HepG2 (cell line): ENCODE results near the gene MADD. TPM values are rescaled to one million over a fixed set of nuclear protein-coding genes. Genes with fewer than 3 reads are reported as not detected.

Experiments used
- ATAC-seq: fragments of 200-7000 bp; cut with Tn5 transposase; 3 replicates; pipeline ENCODE4 v1.9.1; 2020; ENCODE audit warnings: mild to moderate bottlenecking, moderate library complexity
- BruUV-seq: library from RNA; stranded (reverse); fragments of 400-500 nt; replicated peaks from 2 replicates; lab custom pipeline; 2021; lab: Mats Ljungman, UMichigan
- CTCF ChIA-PET: fragments of 300-600 bp; formaldehyde crosslinking; extraction: SDS; loops from one replicate; lab custom pipeline; 2021; ENCODE audit warnings: low total read pairs, inconsistent platforms, low intra/inter-chr PET ratio; lab: Yijun Ruan, JAX
- POLR2A ChIA-PET: fragments of 350-600 bp; sonication (Branson Sonifier 250); formaldehyde crosslinking; loops from one replicate; lab custom pipeline; 2020; ENCODE audit warnings: antibody characterized with exemption, inconsistent platforms; lab: Yijun Ruan, JAX
- DNase-seq: peaks from one replicate; pipeline ENCODE4 v3.0.0-alpha.2; 2015; ENCODE audit warnings: low spot score
- FAIRE-seq: peaks from 3 replicates; lab custom pipeline; 2011; peaks lifted over from hg19 to GRCh38; lab: Jason Lieb, UNC
- H2AFZ ChIP-seq: one replicate; pipeline ENCODE4 v1.6.1; 2011; ENCODE audit warnings: low read length, inconsistent platforms
- H3K27ac ChIP-seq: fragments of 300-600 bp; 3 replicates; pipeline ENCODE4 v1.8.0; 2011; ENCODE audit warnings: mixed run types, mild to moderate bottlenecking, mixed read lengths, low read length, inconsistent platforms; ENCODE audit not compliant: insufficient read depth; ENCODE audit errors: extremely low read length
- H3K27me3 ChIP-seq, 2 experiments: fragments of 200-600 bp in 1 of 2; 2 replicates in 1 of 2; 3 replicates in 1 of 2; pipeline versions ENCODE4 v1.6.0 to v1.8.0; 2011; ENCODE audit warnings: low read length in 2 of 2, mild to moderate bottlenecking in 2 of 2, moderate library complexity in 2 of 2, inconsistent platforms in 1 of 2; ENCODE audit not compliant: insufficient read depth in 2 of 2, control insufficient read depth in 1 of 2
- H3K36me3 ChIP-seq, 2 experiments: fragments of 200-600 bp in 1 of 2; replicated peaks in 1 of 2; 2 replicates in 1 of 2; 3 replicates in 1 of 2; pipeline versions ENCODE4 v1.5.1 to v1.8.0; 2011; ENCODE audit warnings: low read length in 2 of 2, inconsistent platforms in 1 of 2; ENCODE audit not compliant: insufficient read depth in 2 of 2, control insufficient read depth in 1 of 2
- H3K4me1 ChIP-seq: 2 replicates; pipeline ENCODE4 v1.5.1; 2012; ENCODE audit warnings: low read length, inconsistent platforms; ENCODE audit not compliant: insufficient read depth
- H3K4me2 ChIP-seq: 2 replicates; pipeline ENCODE4 v1.6.0; 2011; ENCODE audit warnings: low read depth, low read length, inconsistent platforms
- H3K4me3 ChIP-seq, 3 experiments: fragments of 200-600 bp in 1 of 3; sonication (generic), shearing (Covaris generic) in 1 of 3; replicated peaks in 1 of 3; 2 replicates each; pipeline ENCODE4 v1.5.1; 2011 to 2016; ENCODE audit warnings: low read length in 3 of 3, inconsistent platforms in 2 of 3, low read depth in 2 of 3, mild to moderate bottlenecking in 2 of 3, control low read depth in 1 of 3, mixed read lengths in 1 of 3; ENCODE audit not compliant: insufficient read depth in 1 of 3
- H3K79me2 ChIP-seq: one replicate; pipeline ENCODE4 v1.6.1; 2011; ENCODE audit warnings: low read length, inconsistent platforms; ENCODE audit not compliant: insufficient read depth
- H3K9ac ChIP-seq: 2 replicates; pipeline ENCODE4 v1.6.0; 2011; ENCODE audit warnings: mild to moderate bottlenecking, low read depth, low read length, inconsistent platforms; ENCODE audit not compliant: insufficient read depth
- H3K9me3 ChIP-seq: 2 replicates; pipeline ENCODE4 v1.5.1; 2012; ENCODE audit warnings: mild to moderate bottlenecking, low read length
- H4K20me1 ChIP-seq: 2 replicates; pipeline ENCODE4 v1.6.0; 2011; ENCODE audit warnings: inconsistent platforms, mild to moderate bottlenecking, low read length, moderate library complexity; ENCODE audit not compliant: insufficient read depth
- ATF2 ChIP-seq: sonication (generic); formaldehyde crosslinking; IDR thresholded peaks from 2 replicates; pipeline ENCODE4 v1.4.0; 2020; ENCODE audit warnings: missing genetic modification reagents
- CCDC6 ChIP-seq: sonication (generic); formaldehyde crosslinking; IDR thresholded peaks from 2 replicates; pipeline ENCODE4 v1.8.1; 2022; ENCODE audit warnings: mild to moderate bottlenecking, missing genetic modification reagents, moderate library complexity
- FOSL1 ChIP-seq: sonication (generic); formaldehyde crosslinking; IDR thresholded peaks from 2 replicates; pipeline ENCODE4 v1.9.0; 2021; ENCODE audit warnings: missing genetic modification reagents, borderline replicate concordance
- HOXA9 ChIP-seq: sonication (generic); formaldehyde crosslinking; IDR thresholded peaks from 2 replicates; pipeline ENCODE4 v1.8.1; 2022; ENCODE audit warnings: missing genetic modification reagents, mild to moderate bottlenecking, moderate library complexity, borderline replicate concordance
- JUND ChIP-seq: sonication (generic); formaldehyde crosslinking; IDR thresholded peaks from 2 replicates; pipeline ENCODE4 v1.8.0; 2022; ENCODE audit warnings: mild to moderate bottlenecking, missing genetic modification reagents
- MED8 ChIP-seq: sonication (generic); formaldehyde crosslinking; IDR thresholded peaks from 2 replicates; pipeline ENCODE4 v1.8.1; 2023; ENCODE audit warnings: mild to moderate bottlenecking, missing genetic modification reagents; ENCODE audit not compliant: insufficient replicate concordance
- PHF5A ChIP-seq: IDR thresholded peaks from one replicate; pipeline ENCODE4 v1.6.1; 2018; ENCODE audit warnings: low read depth, missing genetic modification reagents; ENCODE audit not compliant: unreplicated experiment
- SIX1 ChIP-seq: sonication (generic); formaldehyde crosslinking; IDR thresholded peaks from 2 replicates; pipeline ENCODE4 v1.4.0; 2020; ENCODE audit warnings: missing genetic modification reagents, borderline replicate concordance
- SNRNP70 ChIP-seq: fragments of 200-400 bp; formaldehyde crosslinking; IDR thresholded peaks from 2 replicates; pipeline ENCODE4 v1.6.1; 2017; ENCODE audit warnings: mild to moderate bottlenecking, low read depth, low read length, moderate library complexity
- ZBTB7A ChIP-seq: sonication (generic); formaldehyde crosslinking; IDR thresholded peaks from 2 replicates; pipeline ENCODE4 v1.8.0; 2022; ENCODE audit warnings: mild to moderate bottlenecking, missing genetic modification reagents
- ZNF24 ChIP-seq: fragments of 450-650 bp; IDR thresholded peaks from 2 replicates; pipeline ENCODE4 v1.6.1; 2017; ENCODE audit warnings: antibody characterized with exemption, mild to moderate bottlenecking
- ZNF251 ChIP-seq: sonication (generic); formaldehyde crosslinking; IDR thresholded peaks from 2 replicates; pipeline ENCODE4 v1.9.0; 2021; ENCODE audit warnings: mild to moderate bottlenecking, missing genetic modification reagents
- ZNF34 ChIP-seq: sonication (generic); formaldehyde crosslinking; IDR thresholded peaks from 2 replicates; pipeline ENCODE4 v1.4.0; 2020; ENCODE audit warnings: mild to moderate bottlenecking, missing genetic modification reagents, borderline replicate concordance
- WGBS: methylation state at CpG from one replicate; pipeline ENCODE4 v1.1.6; 2017; ENCODE audit warnings: low lambda C conversion rate; 5-methylcytosine and 5-hydroxymethylcytosine counted together
- in situ Hi-C: cut with HindIII; loops from 2 replicates; pipeline ENCODE4 v1.10.0; 2017; ENCODE audit warnings: low pct_unique_long_range_greater_than_20kb; ENCODE audit not compliant: extremely low pct_ligation_motif_present
- intact Hi-C: fragments of 100-400 bp; cut with micrococcal nuclease; formaldehyde crosslinking; loops from one replicate; pipeline ENCODE4 v1.10.0; 2022; ENCODE audit not compliant: unreplicated experiment
- polyA plus RNA-seq, 8 experiments: library from polyadenylated mRNA; depleted of rRNA in 3 of 8; stranded (reverse) in 7 of 8; unstranded in 1 of 8; fragments of >200 nt; fragmentation: Illumina TruSeq in 4 of 8; extraction: Trizol in 4 of 8; gene quantifications; 2 replicates each; pipeline versions ENCODE4 v1.2.1 to v1.2.3, GENCODE V29; 2011 to 2016; ENCODE audit warnings: low read depth in 4 of 8, missing spikeins in 1 of 8, mixed read lengths in 1 of 8; ENCODE audit not compliant: insufficient read depth in 1 of 8
- total RNA-seq, 5 experiments: library from RNA; depleted of rRNA; stranded (reverse); fragments of >200 nt; fragmentation: Illumina TruSeq; extraction: Trizol; gene quantifications; 2 replicates each; pipeline ENCODE4 v1.2.3, GENCODE V29; 2016; ENCODE audit warnings: low read depth in 1 of 5
- TF ChIP-seq, protein P1 (sequence below): sonication (generic); formaldehyde crosslinking; IDR thresholded peaks from 2 replicates; pipeline ENCODE4 v1.4.0; 2020; ENCODE audit warnings: low read depth, mild to moderate bottlenecking, missing genetic modification reagents

The MADD gene
- total and polyA plus RNA-seq, 2 of the 13 experiments (the other 11 are each of a cell fraction or from before 2014, with no cell fraction given): 18.0 to 29.2 TPM

DNA sequence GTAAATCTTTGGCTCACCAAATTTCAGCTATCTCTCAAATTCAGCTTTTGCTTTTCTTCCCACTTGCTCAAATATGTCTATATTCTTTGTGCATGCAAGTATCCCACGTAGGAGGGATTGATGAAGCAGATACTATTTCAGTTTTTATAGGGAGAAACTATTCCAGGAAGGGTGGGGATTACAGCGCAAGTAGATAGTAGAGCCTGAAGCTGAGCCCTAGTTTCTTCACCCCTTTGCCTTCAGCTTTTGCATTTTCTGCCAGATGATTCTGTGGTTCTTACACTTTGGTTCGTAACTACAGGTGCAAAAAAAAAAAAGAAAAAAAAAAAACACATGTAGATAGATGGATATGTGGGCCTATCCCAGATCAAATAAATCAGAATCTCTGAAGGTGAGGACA is 18.2 kb upstream of the MADD start:
- peaks cover 47% of the 10 kb centered on the region for H3K79me2 ChIP-seq
- H3K9ac ChIP-seq: no peak overlapping the region
- ATAC-seq: no peak
- no peak overlapping the region for H3K4me2 ChIP-seq
- no peaks in the 10 kb centered on the region for H3K9me3 ChIP-seq
- ChIA-PET POLR2A (interaction anchor here (4.4 kb wide), 1 partner anchor 67 kb away, joined by 54 read pairs; no protein-coding TSS in a partner anchor), CTCF (no interaction called here)
- H2AFZ ChIP-seq: no peak overlapping the region
- no peak overlapping the region for H3K4me3 ChIP-seq
- intact Hi-C loops (no loop called here), in situ Hi-C loops (no loop called here)
- no TSS peak for BruUV-seq
- peaks cover 83% of the 10 kb centered on the region for H3K4me1 ChIP-seq
- WGBS: 93% methylated on average over 3 of the region's 3 CpGs
- no peak overlapping the region for H3K27ac ChIP-seq
- no peaks in the 10 kb centered on the region; a peak in 1 of 5 replicates for H3K27me3 ChIP-seq
- no peak for DNase-seq
- TF ChIP-seq SNRNP70 (no peak), SIX1 (CRISPR knock-in tag) (no peak), ZNF251 (CRISPR knock-in tag) (no peak), ZNF24 (no peak), HOXA9 (CRISPR knock-in tag) (no peak), JUND (no peak), ZNF34 (no peak), MED8 (CRISPR knock-in tag) (no peak), FOSL1 (no peak), ATF2 (CRISPR knock-in tag) (no peak), CCDC6 (no peak), ZBTB7A (no peak), PHF5A (CRISPR knock-in tag) (no peak)
- TF ChIP-seq, protein P1, sequence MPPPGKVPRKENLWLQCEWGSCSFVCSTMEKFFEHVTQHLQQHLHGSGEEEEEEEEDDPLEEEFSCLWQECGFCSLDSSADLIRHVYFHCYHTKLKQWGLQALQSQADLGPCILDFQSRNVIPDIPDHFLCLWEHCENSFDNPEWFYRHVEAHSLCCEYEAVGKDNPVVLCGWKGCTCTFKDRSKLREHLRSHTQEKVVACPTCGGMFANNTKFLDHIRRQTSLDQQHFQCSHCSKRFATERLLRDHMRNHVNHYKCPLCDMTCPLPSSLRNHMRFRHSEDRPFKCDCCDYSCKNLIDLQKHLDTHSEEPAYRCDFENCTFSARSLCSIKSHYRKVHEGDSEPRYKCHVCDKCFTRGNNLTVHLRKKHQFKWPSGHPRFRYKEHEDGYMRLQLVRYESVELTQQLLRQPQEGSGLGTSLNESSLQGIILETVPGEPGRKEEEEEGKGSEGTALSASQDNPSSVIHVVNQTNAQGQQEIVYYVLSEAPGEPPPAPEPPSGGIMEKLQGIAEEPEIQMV (CRISPR knock-in tag): no peak
- H3K36me3 ChIP-seq: peaks cover 0 to 4% of the 10 kb centered on the region in 2 experiments; a peak in 1 of 5 replicates
- no peak for FAIRE-seq
- H4K20me1 ChIP-seq: no peaks in the 10 kb centered on the region
